Osteocyte (in vitro differentiated cells): ENCODE results near the gene PRKCE. TPM values are rescaled to one million over a fixed set of nuclear protein-coding genes. Genes with fewer than 3 reads are reported as not detected.
"Not testable (repeated sequence)": the region's sequence is repeated elsewhere in the genome, so short reads cannot be mapped to it uniquely, and the experiment has no call there.

Source experiments
- DNase-seq: peaks from one replicate; pipeline ENCODE4 v3.0.0; 2021; ENCODE audit warnings: mixed read lengths; ENCODE audit not compliant: unreplicated experiment; ENCODE audit errors: extremely low spot score
- H3K27ac Mint-ChIP-seq: one replicate; pipeline ENCODE4 v1.8.0; 2021; ENCODE audit warnings: mild to moderate bottlenecking, mixed read lengths; ENCODE audit not compliant: unreplicated experiment
- H3K27me3 Mint-ChIP-seq: one replicate; pipeline ENCODE4 v1.8.0; 2021; ENCODE audit warnings: mixed read lengths; ENCODE audit not compliant: unreplicated experiment
- H3K36me3 Mint-ChIP-seq: one replicate; pipeline ENCODE4 v1.8.0; 2021; ENCODE audit warnings: mixed read lengths; ENCODE audit not compliant: unreplicated experiment
- H3K4me1 Mint-ChIP-seq: one replicate; pipeline ENCODE4 v1.8.0; 2021; ENCODE audit warnings: mixed read lengths; ENCODE audit not compliant: unreplicated experiment
- H3K4me3 Mint-ChIP-seq: one replicate; pipeline ENCODE4 v1.8.0; 2021; ENCODE audit warnings: mild to moderate bottlenecking, moderate library complexity, mixed read lengths; ENCODE audit not compliant: unreplicated experiment
- H3K9me3 Mint-ChIP-seq: one replicate; pipeline ENCODE4 v1.8.0; 2021; ENCODE audit warnings: mixed read lengths; ENCODE audit not compliant: unreplicated experiment
- CTCF ChIP-seq: fragments of 200-600 bp; sonication (generic); IDR thresholded peaks from 2 replicates; pipeline ENCODE4 v1.5.0; 2021; ENCODE audit warnings: antibody characterized with exemption, mild to moderate bottlenecking, moderate library complexity
- total RNA-seq: library from RNA; stranded (reverse); gene quantifications from 2 replicates; pipeline ENCODE4 v1.2.1, GENCODE V29; 2021

The PRKCE gene
- total RNA-seq, 1 donor from 2014 or later: 13.8 TPM

GRCh38 chr2:46198966-46199365 is 547.5 kb downstream of the PRKCE start:
- Mint-ChIP-seq H3K36me3 (no peaks in the 10 kb centered on the region), H3K4me1 (peaks cover 8% of the 10 kb centered on the region), H3K4me3 (no peak overlapping the region), H3K9me3 (peaks cover 4% of the 10 kb centered on the region), H3K27me3 (no peaks in the 10 kb centered on the region), H3K27ac (no peak overlapping the region)
- no peak for TF ChIP-seq CTCF
- DNase-seq: no peak

GRCh38 chr2:46200100-46200690 is 548.7 kb downstream of the PRKCE start:
- no peak for TF ChIP-seq CTCF
- peak; percentile 64 for DNase-seq
- Mint-ChIP-seq H3K9me3 (peaks cover 4% of the 10 kb centered on the region), H3K27me3 (no peaks in the 10 kb centered on the region), H3K27ac (peak overlapping the region; percentile 65), H3K4me1 (peaks cover 8% of the 10 kb centered on the region), H3K36me3 (no peaks in the 10 kb centered on the region), H3K4me3 (no peak overlapping the region)

- no peak for TF ChIP-seq CTCF
- no peaks in the 10 kb centered on the region for H3K27me3 Mint-ChIP-seq
- H3K27ac Mint-ChIP-seq: peak overlapping the region; percentile 65
- no peaks in the 10 kb centered on the region for H3K36me3 Mint-ChIP-seq
- no peak overlapping the region for H3K4me3 Mint-ChIP-seq
- DNase-seq: peak; percentile 71
- peaks cover 8% of the 10 kb centered on the region for H3K4me1 Mint-ChIP-seq
- peaks cover 4% of the 10 kb centered on the region for H3K9me3 Mint-ChIP-seq
Observed at GRCh38 chr2:46200861-46201605, 549.6 kb downstream of the PRKCE start.

- no peak for TF ChIP-seq CTCF
- Mint-ChIP-seq H3K4me3 (no peak overlapping the region), H3K4me1 (peaks cover 8% of the 10 kb centered on the region), H3K36me3 (no peaks in the 10 kb centered on the region), H3K27me3 (peaks cover 9% of the 10 kb centered on the region), H3K27ac (no peak overlapping the region), H3K9me3 (peaks cover 12% of the 10 kb centered on the region)
- DNase-seq: no peak
Observed at GRCh38 chr2:46202453-46202852, 551.0 kb downstream of the PRKCE start.

GRCh38 chr2:46202987-46203386 is 551.5 kb downstream of the PRKCE start:
- DNase-seq: no peak
- Mint-ChIP-seq H3K9me3 (peaks cover 13% of the 10 kb centered on the region), H3K4me3 (no peak overlapping the region), H3K4me1 (peaks cover 8% of the 10 kb centered on the region), H3K36me3 (no peaks in the 10 kb centered on the region), H3K27ac (no peak overlapping the region), H3K27me3 (peaks cover 11% of the 10 kb centered on the region)
- no peak for TF ChIP-seq CTCF

GRCh38 chr2:46203636-46204035 is 552.2 kb downstream of the PRKCE start:
- H3K36me3 Mint-ChIP-seq, H3K4me3 Mint-ChIP-seq, H3K27ac Mint-ChIP-seq, DNase-seq, H3K4me1 Mint-ChIP-seq: not testable (repeated sequence)
- Mint-ChIP-seq H3K9me3 (peaks cover 16% of the 10 kb centered on the region), H3K27me3 (peaks cover 11% of the 10 kb centered on the region)
